Keratinocyte (primary cell): ENCODE measurements around the gene PRKN. TPM values are rescaled to one million over a fixed set of nuclear protein-coding genes. Genes with fewer than 3 reads are reported as not detected.

Source experiments
- DNase-seq: peaks from one replicate; pipeline ENCODE4 v3.0.0-alpha.2; 2011; ENCODE audit warnings: low read depth, missing footprints, low spot score
- FAIRE-seq: peaks from 2 replicates; lab custom pipeline; 2011; peaks lifted over from hg19 to GRCh38; lab: Jason Lieb, UNC
- H2AFZ ChIP-seq: 2 replicates; pipeline ENCODE4 v1.6.0; 2012; ENCODE audit warnings: low read length, control low read depth, inconsistent platforms; ENCODE audit not compliant: control insufficient read depth
- H3K27ac ChIP-seq: 2 replicates; pipeline ENCODE4 v1.5.1; 2011; ENCODE audit warnings: low read length; ENCODE audit not compliant: control insufficient read depth, insufficient read depth
- H3K27me3 ChIP-seq: 3 replicates; pipeline ENCODE4 v1.6.0; 2011; ENCODE audit warnings: low read length; ENCODE audit not compliant: control insufficient read depth, insufficient read depth; ENCODE audit errors: extremely low read depth
- H3K36me3 ChIP-seq, 2 experiments: 2 replicates in 1 of 2; 3 replicates in 1 of 2; pipeline ENCODE4 v1.5.1; 2011; ENCODE audit warnings: low read length in 2 of 2, mild to moderate bottlenecking in 1 of 2; ENCODE audit not compliant: control insufficient read depth in 2 of 2, insufficient read depth in 2 of 2; ENCODE audit errors: extremely low read depth in 1 of 2
- H3K4me1 ChIP-seq: 3 replicates; pipeline ENCODE4 v1.5.1; 2011; ENCODE audit warnings: low read length; ENCODE audit not compliant: control insufficient read depth, insufficient read depth; ENCODE audit errors: extremely low read depth
- H3K4me2 ChIP-seq: 3 replicates; pipeline ENCODE4 v1.6.0; 2011; ENCODE audit warnings: low read depth, low read length; ENCODE audit not compliant: control insufficient read depth, insufficient read depth; ENCODE audit errors: extremely low read depth
- H3K4me3 ChIP-seq, 3 experiments: fragments of 200-600 bp in 1 of 3; sonication (generic) in 1 of 3; 2 replicates in 2 of 3; 3 replicates in 1 of 3; pipeline ENCODE4 v1.5.1; 2011 to 2016; ENCODE audit warnings: low read length in 3 of 3, mild to moderate bottlenecking in 3 of 3, control low read depth in 2 of 3, inconsistent platforms in 1 of 3, low read depth in 1 of 3, mixed read lengths in 1 of 3, mixed run types in 1 of 3, moderate library complexity in 1 of 3; ENCODE audit not compliant: control insufficient read depth in 2 of 3, insufficient read depth in 2 of 3; ENCODE audit errors: extremely low read depth in 1 of 3
- H3K79me2 ChIP-seq: 2 replicates; pipeline ENCODE4 v1.6.0; 2012; ENCODE audit warnings: low read length; ENCODE audit not compliant: control insufficient read depth, insufficient read depth
- H3K9ac ChIP-seq: 3 replicates; pipeline ENCODE4 v1.6.0; 2011; ENCODE audit warnings: low read length; ENCODE audit not compliant: control insufficient read depth, insufficient read depth; ENCODE audit errors: extremely low read depth
- H3K9me1 ChIP-seq: 3 replicates; pipeline ENCODE4 v1.6.0; 2011; ENCODE audit warnings: low read length; ENCODE audit not compliant: control insufficient read depth, insufficient read depth; ENCODE audit errors: extremely low read depth
- H3K9me3 ChIP-seq: 2 replicates; pipeline ENCODE4 v1.5.1; 2012; ENCODE audit warnings: low read depth, low read length; ENCODE audit not compliant: control insufficient read depth
- H4K20me1 ChIP-seq: 3 replicates; pipeline ENCODE4 v1.6.0; 2011; ENCODE audit warnings: low read length; ENCODE audit not compliant: control insufficient read depth, insufficient read depth; ENCODE audit errors: extremely low read depth
- EZH2 ChIP-seq: IDR thresholded peaks from one replicate; pipeline ENCODE4 v1.6.1; 2012; ENCODE audit warnings: inconsistent platforms, mild to moderate bottlenecking, low read length, moderate library complexity
- dilution Hi-C: fragments of 300-500 bp; cut with MboI; formaldehyde crosslinking; loops from one replicate; pipeline ENCODE4 v1.7.0; 2020; ENCODE audit warnings: low sequenced_read_pairs; ENCODE audit not compliant: extremely low pct_ligation_motif_present
- polyA plus RNA-seq, 5 experiments: library from polyadenylated mRNA; depleted of rRNA in 3 of 5; stranded (reverse) in 3 of 5; stranded (forward) in 1 of 5; unstranded in 1 of 5; fragments of >200 nt; gene quantifications; 1 replicate in 1 of 5; 2 replicates in 3 of 5; 3 replicates in 1 of 5; pipeline versions ENCODE4 v1.2.1 to v1.2.3, GENCODE V29; 2011 to 2012; ENCODE audit warnings: missing spikeins in 2 of 5, low read depth in 1 of 5, low replicate concordance in 1 of 5
- TF ChIP-seq, protein P1 (sequence below), 3 experiments: IDR thresholded peaks in 1 of 3; conservative IDR thresholded peaks in 1 of 3; optimal IDR thresholded peaks in 1 of 3; 2 replicates in 2 of 3; 3 replicates in 1 of 3; pipeline versions ENCODE3 to v1.5.1; 2011; ENCODE audit warnings: low read length in 3 of 3, mild to moderate bottlenecking in 3 of 3, moderate library complexity in 2 of 3, control low read depth in 1 of 3, inconsistent platforms in 1 of 3; ENCODE audit not compliant: insufficient read depth in 2 of 3; ENCODE audit errors: extremely low read depth in 1 of 3

The PRKN gene
- polyA plus RNA-seq, 1 donor (not counting 4 experiments of a cell fraction or from before 2014, with no cell fraction given): 0.67 TPM

DNA sequence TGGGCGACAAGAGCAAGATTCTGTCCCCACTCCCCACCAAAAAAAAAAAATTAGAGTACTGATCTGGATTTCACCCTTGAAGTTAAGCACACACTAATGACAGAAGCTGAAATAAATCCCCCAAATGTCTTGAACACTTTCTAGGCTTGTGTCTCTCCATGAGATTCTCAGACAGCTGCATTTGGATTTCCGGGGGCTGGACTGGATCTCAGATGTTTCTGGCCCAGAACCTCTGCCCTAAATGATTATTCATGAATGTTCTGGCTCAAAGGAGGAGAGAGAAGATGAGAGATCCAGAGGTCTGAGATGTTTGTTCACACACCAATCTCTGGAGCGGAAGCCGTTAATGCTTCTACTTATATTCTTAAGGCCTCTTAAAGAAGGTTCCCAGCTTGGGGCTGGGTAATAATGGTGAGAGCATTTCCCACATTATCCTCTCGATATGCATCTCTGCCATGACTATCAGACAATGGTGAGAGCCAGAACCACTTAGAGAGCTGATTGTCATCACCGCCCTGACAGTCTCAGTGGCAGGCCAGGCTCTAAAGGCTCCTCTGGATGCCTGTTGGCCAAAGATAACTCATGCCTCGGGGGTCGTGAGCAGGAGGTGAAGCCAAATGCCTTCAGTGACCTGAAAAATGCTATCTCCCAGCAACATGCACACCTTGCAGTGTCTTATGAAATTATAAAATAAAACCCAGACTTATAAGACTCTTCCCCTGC, 1325.8 kb downstream of the PRKN start:
- no peak overlapping the region for H2AFZ ChIP-seq
- H3K27ac ChIP-seq: no peak overlapping the region
- peaks cover 7% of the 10 kb centered on the region for H3K4me1 ChIP-seq
- no peaks in the 10 kb centered on the region for H3K27me3 ChIP-seq
- TF ChIP-seq, protein P1, sequence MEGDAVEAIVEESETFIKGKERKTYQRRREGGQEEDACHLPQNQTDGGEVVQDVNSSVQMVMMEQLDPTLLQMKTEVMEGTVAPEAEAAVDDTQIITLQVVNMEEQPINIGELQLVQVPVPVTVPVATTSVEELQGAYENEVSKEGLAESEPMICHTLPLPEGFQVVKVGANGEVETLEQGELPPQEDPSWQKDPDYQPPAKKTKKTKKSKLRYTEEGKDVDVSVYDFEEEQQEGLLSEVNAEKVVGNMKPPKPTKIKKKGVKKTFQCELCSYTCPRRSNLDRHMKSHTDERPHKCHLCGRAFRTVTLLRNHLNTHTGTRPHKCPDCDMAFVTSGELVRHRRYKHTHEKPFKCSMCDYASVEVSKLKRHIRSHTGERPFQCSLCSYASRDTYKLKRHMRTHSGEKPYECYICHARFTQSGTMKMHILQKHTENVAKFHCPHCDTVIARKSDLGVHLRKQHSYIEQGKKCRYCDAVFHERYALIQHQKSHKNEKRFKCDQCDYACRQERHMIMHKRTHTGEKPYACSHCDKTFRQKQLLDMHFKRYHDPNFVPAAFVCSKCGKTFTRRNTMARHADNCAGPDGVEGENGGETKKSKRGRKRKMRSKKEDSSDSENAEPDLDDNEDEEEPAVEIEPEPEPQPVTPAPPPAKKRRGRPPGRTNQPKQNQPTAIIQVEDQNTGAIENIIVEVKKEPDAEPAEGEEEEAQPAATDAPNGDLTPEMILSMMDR (optimal IDR thresholded peaks at IDR 0.05 in 1 of 3, IDR thresholded peaks at IDR 0.05 in 1 of 3, conservative IDR thresholded peaks at IDR 0.05 in 1 of 3; ENCODE audit: extremely low read depth in 1 of 3, insufficient read depth in 2 of 3, low read length in 3 of 3): no peak
- TF ChIP-seq EZH2: no peak
- no peaks in the 10 kb centered on the region for H3K9me3 ChIP-seq
- H3K36me3 ChIP-seq: no peaks in the 10 kb centered on the region
- no peak overlapping the region for H3K4me2 ChIP-seq
- no peaks in the 10 kb centered on the region for H4K20me1 ChIP-seq
- dilution Hi-C loops: no loop called here
- no peak for FAIRE-seq
- H3K9ac ChIP-seq: no peak overlapping the region
- no peaks in the 10 kb centered on the region for H3K9me1 ChIP-seq
- DNase-seq: no peak
- H3K4me3 ChIP-seq: no peak overlapping the region
- H3K79me2 ChIP-seq: no peaks in the 10 kb centered on the region

DNA sequence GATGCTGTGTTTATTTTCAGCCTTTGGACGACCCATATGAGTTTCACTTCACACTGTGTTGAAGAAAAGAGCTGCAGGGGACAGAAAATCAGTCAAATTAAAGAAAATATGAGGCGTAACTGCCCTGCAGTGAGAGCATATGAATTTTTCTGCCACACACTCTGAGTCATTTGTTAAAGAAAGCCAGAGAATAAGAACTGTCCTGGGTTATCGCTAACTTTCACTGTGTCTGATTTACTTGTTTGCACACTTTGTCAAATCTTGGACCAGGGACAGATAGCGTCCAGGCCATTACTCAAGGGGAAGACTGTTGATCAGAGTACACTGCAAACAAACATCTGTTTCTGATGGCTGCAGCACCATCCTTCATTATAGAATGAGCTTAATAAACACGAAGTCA, 1326.9 kb downstream of the PRKN start:
- Histone ChIP-seq H3K4me1 (peaks cover 8% of the 10 kb centered on the region), H3K4me2 (no peak overlapping the region), H2AFZ (no peak overlapping the region), H3K9me1 (no peaks in the 10 kb centered on the region), H3K79me2 (no peaks in the 10 kb centered on the region), H3K9ac (no peak overlapping the region), H3K4me3 (no peak overlapping the region), H3K27me3 (no peaks in the 10 kb centered on the region), H3K27ac (no peak overlapping the region), H3K36me3 (no peaks in the 10 kb centered on the region), H3K9me3 (no peaks in the 10 kb centered on the region), H4K20me1 (no peaks in the 10 kb centered on the region)
- FAIRE-seq: no peak
- TF ChIP-seq EZH2: no peak
- TF ChIP-seq, protein P1 (optimal IDR thresholded peaks at IDR 0.05 in 1 of 3, IDR thresholded peaks at IDR 0.05 in 1 of 3, conservative IDR thresholded peaks at IDR 0.05 in 1 of 3; ENCODE audit: extremely low read depth in 1 of 3, insufficient read depth in 2 of 3, low read length in 3 of 3): no peak
- no peak for DNase-seq
- dilution Hi-C loops: no loop called here
